Activated CD4-positive, alpha-beta T cell treated with anti-CD3 and anti-CD28 coated beads, Interleukin-2, amount 50 U/mL, for 24 hours (primary cell): ENCODE data around the gene RSPH3.

Experiments used
- DNase-seq, 2 donors: peaks; one replicate each; pipeline ENCODE4 v3.0.0-alpha.2; 2020; ENCODE audit warnings: low read depth in 1 of 2, low spot score in 1 of 2

RSPH3 gene

DNA sequence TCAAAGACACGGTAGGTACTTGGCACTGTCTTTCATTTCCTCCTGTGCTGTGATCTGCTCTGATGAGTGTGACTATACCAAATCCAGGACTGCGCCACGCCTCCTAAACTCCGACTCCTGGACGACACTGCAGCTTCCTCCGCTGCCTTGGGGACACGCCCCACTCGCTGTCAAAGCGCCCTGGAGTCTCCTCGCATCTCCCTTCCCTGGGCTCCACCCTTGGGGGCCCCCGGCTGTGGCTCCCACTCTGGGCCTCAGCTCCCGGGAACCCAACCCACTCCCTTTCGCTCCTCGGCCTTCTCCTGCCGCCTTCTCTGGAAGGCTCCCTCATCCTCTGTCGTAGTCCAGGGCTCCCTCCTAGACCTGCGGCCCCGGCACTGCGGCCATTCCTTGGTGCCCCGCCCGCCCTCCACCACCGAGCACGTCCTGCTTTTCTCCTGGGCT lies 61.2 kb downstream of the RSPH3 start:
- no peak for DNase-seq

DNA sequence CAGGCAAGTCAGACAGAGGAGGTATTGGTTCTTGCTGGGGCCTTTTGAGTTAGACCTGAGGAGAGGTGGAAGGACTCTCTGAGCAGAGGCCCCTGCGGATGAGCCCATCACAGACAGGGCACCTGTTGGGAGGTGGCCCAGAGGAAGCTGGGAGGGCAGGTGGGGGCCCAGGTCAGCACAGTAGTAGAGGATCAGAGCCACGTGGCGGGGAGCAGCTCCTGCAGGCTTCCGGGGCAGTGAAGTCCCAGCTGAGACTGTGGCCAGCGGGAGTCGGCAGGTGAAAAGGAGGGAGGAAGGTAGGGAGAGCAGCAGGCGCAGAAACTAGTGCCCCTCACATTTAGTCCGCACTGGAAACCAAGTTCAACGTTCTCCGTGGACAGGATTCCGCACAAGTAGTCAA lies 61.8 kb downstream of the RSPH3 start:
- no peak for DNase-seq

DNA sequence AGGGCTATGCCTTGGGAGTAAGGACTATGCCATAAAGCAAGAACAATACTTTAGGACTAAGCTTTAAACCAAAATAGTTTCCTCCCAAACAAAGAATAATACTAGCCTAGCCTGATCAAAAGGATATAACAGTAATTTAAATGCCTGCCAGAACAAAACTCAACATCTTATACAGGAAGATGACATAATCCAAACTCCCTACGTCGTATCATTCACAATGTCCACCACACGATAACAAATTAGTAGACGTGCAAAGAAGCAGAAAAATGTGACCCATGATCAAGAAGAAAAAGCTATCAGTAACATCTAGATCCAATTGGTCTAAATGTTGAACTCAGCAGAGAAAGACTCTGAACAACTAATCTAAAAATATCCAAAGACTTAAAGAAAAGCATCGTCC lies 65.8 kb downstream of the RSPH3 start:
- no peak for DNase-seq

DNA sequence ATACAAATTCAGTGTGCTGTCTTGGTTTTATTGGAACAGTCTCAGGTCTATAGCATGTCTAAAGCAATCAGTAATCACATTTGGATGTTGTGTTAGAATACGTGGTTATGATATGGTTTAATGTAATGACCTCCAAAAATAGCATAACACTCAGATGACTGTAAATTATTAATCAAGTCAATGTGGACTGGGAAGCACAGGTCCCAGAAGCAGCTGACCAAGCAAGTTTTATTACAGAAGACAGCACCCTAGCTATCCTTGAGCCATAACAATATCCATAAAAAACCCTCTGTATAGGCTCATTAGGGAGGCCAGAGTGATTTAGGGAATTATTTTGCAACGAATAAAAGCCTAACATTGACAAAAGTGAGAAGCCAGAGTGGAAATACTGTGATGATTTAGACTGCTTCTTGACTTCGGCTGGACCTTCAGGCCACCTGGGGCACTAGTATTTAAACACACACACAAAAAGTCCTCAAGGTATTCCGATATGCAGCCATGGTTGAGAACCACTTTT lies 66.9 kb downstream of the RSPH3 start:
- no peak for DNase-seq

DNA sequence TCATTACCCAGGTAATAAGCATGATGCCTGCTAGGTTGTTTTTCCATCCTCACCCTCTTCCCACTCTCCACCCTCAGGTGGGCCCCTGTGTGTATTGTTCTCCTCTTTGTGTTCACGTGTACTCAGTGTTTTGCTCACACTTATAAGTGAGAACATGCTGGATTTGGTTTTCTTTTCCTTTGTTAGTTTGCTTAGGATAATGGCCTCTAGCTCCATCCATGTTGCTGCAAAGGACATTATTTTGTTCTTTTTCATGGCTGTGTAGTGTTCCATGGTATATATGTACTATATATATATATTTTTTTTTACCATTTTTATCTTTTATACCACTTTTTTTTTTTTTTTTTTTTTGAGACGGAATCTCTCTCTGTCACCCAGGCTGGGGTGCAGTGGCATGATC lies 71.9 kb downstream of the RSPH3 start:
- no peak for DNase-seq

DNA sequence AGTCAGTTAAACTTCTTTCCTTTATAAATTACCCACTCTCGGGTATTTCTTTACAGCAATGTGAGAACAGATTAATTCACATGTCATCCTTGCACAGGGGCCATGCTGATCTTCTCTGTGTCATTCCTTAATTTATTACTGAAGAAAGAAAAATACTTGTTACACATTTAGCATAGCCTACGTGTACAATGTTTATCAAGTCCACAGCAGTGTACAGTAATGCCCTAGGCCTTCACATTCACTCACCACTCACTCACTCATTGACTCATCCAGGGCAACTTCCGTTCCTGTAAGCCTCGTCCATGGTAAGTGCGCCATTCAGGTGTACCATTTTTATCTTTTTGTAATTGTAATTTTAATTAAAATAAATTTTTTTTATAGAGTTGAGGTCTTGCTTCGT lies 73.6 kb downstream of the RSPH3 start:
- no peak for DNase-seq

DNA sequence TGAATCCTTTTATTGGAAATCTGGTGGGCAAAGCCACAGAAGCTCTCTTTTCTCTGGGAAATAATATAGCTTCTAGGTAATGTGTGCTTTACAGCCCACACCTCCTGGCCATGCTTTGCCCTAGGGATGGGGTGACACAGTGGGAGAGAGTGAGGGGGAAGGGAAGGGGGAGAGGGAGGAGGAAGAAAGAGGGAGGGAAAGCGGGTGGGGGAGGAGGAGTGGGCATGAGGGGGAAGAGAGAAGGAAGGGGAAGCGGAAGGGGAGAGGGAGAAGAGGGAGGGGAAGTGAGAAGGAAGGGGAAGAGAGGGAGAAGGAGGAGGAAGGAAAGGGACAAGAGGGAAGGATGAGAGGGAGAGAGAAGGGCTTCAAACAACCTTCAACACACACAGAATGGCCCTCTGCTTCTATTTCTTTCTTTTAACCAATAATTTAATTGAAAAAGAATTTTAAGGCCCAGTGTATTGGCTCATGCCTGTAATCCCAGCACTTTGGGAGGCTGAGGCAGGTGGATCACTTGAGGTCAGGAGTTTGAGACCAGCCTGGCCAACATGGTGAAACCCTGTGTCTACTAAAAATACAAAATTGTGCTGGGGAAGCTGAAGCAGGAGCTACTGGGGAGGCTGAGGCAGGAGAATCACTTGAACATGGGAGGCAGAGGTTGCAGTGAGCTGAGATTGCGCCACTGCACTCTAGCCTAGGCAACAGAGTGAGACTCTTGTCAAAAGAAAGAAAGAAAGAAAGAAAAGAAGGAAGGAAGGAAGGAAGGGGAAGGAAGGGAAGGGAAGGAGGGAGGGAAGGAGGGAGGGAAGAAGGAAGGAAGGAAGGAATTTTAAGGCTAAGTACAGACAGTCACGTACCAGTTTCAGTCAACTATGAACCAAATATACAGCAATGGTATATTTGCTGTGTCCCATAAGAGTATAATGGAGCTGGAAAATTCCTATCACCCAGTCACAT lies 75.2 kb downstream of the RSPH3 start:
- DNase-seq: no peak

DNA sequence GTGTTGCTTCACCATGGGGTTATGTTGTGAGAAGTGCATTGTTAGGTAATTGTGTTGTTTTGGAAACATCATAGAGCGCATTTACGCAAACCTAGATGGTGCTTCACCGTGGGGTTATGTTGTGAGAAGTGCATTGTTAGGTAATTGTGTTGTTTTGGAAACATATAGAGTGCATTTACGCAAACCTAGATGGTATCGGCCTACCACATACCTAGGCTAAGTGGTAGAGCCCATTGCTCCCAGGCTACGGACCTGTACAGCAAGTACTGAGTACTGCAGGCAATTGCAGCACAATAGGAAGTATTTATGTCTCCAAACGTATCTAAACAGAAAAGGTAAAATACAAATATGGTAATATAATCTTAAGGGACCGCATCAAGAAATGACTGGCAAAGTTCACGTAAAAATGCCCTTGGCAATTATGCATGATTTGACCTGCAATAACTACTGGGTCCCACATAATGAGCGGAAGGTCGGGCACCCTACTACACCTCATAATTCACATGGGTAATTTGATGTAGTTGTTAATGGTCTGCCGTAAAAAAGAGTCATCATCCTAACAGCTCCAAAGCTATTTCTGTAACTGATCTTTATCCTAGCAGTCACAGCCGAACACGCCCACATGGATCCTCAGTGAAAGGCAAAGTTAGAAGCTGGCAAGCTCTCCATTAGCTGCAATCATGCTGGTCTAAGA lies 76.0 kb downstream of the RSPH3 start:
- DNase-seq: no peak
